Stimulated activated CD4-positive, alpha-beta T cell treated with anti-CD3 and anti-CD28 coated beads, Interleukin-1b, Interleukin-23, amount 100 ng/mL, for 48 hours (primary cell): ENCODE results near the gene IGSF9B.
"Not testable (repeated sequence)": the region's sequence is repeated elsewhere in the genome, so short reads cannot be mapped to it uniquely, and the experiment has no call there.

Source experiments
- DNase-seq: peaks from one replicate; pipeline ENCODE4 v3.0.0-alpha.2; 2020

Gene IGSF9B, protein sequence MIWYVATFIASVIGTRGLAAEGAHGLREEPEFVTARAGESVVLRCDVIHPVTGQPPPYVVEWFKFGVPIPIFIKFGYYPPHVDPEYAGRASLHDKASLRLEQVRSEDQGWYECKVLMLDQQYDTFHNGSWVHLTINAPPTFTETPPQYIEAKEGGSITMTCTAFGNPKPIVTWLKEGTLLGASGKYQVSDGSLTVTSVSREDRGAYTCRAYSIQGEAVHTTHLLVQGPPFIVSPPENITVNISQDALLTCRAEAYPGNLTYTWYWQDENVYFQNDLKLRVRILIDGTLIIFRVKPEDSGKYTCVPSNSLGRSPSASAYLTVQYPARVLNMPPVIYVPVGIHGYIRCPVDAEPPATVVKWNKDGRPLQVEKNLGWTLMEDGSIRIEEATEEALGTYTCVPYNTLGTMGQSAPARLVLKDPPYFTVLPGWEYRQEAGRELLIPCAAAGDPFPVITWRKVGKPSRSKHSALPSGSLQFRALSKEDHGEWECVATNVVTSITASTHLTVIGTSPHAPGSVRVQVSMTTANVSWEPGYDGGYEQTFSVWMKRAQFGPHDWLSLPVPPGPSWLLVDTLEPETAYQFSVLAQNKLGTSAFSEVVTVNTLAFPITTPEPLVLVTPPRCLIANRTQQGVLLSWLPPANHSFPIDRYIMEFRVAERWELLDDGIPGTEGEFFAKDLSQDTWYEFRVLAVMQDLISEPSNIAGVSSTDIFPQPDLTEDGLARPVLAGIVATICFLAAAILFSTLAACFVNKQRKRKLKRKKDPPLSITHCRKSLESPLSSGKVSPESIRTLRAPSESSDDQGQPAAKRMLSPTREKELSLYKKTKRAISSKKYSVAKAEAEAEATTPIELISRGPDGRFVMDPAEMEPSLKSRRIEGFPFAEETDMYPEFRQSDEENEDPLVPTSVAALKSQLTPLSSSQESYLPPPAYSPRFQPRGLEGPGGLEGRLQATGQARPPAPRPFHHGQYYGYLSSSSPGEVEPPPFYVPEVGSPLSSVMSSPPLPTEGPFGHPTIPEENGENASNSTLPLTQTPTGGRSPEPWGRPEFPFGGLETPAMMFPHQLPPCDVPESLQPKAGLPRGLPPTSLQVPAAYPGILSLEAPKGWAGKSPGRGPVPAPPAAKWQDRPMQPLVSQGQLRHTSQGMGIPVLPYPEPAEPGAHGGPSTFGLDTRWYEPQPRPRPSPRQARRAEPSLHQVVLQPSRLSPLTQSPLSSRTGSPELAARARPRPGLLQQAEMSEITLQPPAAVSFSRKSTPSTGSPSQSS (N-terminal part only)

DNA sequence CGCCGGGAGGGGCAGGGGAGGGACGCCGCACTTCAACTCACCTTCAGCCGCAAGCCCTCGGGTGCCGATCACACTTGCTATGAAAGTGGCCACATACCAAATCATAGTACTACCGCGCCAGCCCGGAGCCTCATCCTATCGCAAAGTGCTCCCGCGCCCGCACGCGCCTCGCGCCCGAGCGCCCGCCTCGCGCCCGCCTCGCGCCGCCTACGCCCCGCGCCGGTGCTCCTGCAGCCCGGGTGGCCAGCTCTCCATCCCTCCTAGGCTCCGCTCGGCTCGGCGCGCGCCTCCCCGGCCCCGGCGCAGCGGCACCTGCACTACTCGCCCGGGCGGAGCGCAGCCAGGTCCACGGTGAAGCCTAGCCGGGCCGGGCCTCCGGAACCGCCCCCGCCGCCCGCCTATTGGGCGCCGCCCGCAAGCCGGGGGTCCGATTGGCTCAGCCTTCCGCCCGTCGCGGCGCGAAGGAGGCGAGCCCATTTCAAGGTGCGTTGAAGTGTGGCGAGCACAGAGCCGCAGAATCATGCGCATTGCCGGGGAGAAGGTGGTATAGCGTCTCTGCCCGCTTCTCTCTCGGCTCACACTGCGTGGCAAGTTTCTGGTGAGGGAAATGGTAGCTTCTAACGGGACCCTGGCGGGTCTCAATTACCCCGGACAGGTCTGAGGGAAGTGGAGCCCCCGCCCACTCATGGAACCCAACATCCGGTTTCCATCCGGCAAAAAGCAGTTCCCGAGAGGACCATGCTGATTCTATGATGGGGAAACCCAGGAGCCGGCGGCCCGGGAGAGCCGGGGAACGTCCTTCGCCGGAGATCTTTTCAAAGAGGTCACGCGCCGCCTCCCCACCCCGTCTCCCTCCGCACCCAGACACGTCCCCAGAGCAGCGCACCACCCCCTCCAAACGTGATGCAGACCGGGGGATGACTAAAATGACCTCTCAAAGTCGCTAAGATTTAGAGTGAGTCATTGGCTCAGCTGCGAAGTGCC is at the start of gene IGSF9B:
Gene IGSF9B, minus strand, starts transcription at position 319 of the 984 bp plus-strand sequence. Its CDS starts 214 bp downstream, at position 105.
- peak; percentile 92 for DNase-seq

DNA sequence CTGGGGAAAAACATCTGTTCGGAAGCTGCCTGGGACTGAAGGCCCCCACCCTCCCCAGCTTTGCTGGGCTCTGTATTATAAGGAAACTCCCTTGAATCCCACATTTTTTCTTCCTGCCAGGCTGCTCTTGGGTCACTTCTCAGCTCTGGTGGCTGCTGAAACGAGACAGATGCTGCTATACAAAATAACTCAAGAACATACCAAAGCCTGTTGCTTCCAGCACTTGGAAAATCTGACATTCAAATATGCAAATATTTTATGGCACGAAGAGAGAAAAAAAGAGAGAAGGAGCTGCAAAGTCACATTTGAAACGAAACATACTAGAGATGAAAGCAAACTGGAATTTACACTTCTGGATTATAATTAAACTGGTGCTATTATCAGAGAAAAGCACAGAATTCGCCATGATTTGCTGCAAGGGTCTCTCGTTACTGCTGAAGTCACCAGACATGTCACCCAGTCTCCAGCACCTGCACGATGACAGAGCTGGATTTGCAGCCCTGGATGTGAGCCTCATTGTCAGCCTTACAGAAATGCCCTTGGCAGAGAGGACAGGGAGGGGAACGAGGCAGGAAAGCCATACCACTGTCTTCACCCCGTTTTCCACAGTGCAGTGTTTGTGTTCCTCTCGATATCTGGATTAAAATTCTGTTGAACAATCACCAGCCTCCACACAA is 47.9 kb upstream of the IGSF9B start:
- DNase-seq = no peak

DNA sequence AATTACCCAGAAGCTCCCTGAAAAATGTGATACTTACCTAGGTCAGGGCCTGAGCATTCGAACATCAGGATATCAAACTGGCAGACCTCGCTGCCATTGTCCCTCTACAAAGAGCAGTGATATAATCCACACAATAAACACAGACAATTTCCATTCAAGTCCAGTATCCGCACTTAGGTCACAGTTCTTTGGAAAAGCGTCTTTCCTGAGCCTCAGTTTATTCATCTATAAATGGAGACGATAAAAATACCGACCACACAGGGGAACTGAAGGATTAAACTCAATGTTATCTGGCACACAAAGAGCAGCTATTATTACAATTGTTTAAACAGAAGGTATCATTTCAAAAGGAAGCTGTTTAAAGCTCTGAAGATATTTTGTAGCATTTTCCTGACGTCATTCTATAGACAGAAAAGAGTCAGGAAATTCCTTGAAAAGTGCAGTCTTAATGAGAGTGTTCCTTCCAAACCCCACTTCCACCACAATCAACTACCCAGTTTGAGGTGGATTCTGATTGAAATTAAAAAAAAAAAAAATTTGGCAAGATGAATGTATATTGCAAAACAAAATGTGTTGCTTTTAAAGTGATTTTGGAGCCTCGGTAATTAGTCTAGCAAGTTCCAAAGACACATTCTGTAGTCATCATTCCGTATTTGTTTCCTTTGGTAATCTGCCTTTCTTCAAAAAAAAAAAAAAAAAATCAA is 47.2 kb upstream of the IGSF9B start:
- no peak for DNase-seq

DNA sequence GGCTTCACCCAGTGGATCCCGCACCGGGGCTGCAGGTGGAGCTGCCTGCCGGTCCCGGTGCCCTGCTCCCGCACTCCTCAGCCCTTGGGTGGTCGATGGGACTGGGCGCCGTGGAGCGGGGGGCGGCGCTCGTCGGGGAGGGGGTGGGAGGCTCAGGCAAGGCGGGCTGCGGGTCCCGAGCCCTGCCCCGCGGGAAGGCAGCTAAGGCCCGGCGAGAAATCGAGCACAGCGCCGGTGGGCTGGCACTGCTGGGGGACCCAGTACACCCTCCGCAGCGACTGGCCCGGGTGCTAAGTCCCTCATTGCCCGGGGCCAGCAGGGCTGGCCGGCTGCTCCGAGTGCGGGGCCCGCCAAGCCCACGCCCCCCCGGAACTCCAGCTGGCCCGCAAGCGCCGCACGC is 46.1 kb upstream of the IGSF9B start:
- DNase-seq = not testable (repeated sequence)

DNA sequence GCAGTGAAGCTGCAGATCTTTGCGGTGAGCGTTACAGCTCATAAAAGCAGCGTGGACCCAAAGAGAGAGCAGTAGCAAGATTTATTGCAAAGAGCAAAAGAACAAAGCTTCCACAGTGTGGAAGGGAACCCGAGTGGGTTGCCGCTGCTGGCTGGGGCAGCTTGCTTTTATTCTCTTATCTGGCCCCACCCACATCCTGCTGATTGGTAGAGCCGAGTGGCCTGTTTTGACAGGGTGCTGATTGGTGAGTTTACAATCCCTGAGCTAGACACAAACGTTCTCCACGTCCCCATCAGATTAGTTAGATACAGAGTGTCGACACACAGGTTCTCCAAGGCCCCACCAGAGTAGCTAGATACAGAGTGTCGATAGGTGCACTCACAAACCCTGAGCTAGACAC is 45.6 kb upstream of the IGSF9B start:
- DNase-seq = not testable (repeated sequence)

DNA sequence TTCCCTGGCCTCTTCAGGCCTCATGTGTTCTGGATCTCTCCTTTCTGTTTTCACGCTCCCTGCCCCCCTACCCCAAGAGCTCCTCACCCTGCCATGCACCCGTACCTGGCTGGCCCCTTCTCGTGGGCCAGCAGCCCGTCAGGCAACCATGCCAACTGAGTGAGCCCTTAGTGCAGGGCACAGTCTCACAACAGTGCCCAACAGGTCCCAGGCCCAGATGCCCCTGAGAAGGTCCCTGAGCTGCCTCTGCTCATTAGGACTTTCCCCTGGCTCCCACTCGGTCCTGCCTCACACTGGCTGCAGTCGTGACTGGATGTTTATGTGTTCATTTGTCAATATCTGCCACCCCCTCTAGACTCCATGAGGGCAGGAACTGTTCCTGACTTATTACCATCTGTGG is 44.8 kb upstream of the IGSF9B start:
- no peak for DNase-seq

DNA sequence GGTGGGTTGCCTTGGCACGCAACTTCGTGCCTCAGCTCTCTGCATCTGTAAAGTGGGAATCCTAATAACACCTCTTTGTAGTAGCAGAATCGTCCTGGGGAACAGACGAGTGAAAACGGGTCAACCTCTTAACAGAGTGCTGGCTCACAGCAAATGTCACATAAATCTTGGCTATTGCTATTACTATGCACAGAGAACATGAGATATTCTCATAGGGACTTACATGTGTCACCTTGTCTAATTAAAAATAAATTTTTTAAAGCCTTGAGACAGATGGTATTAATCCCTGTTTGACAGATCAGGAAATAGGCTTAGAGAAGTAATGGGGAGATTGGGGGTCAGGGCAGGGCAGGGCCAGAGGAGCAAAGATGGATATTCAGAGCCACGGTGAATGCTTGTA is 44.3 kb upstream of the IGSF9B start:
- no peak for DNase-seq

DNA sequence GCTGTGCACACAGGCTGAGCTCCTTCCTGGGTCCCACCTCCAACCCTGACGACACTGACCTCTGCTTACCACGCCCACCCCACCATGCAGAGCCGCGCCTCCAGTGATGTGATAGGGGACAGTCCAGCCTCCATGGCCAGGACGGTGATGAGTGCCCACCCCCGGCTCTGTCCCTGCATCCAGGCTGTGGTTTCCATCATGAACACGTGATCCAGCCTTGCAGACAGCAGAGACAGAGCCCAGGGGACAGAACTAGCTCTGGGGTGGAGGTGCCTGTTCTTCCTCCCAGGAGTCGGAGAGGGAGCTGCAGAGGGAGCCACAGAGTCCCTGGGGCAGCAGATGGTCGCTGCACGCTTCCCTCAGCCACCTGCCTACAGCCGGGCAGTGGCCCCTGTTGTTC is 42.6 kb upstream of the IGSF9B start:
- no peak for DNase-seq

DNA sequence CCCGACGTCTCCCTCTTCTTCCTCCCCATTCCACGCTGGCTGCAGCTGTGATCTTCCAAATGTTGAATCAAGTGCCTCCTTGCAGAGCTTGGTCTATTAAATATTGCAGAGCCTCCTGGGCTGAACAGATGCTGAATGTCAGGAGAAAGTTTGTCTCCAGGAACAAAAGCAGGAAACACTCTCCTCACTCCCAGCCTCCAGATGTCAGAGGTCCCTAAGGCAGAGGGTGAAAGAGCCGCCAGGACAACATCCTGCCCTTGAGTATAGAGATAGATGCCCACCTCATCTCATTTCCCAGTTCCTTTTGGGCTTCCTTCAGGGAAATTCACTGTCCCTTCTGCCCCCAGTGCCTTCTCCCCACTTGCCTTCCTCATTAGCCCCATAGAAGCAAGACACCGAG is 40.8 kb upstream of the IGSF9B start:
- no peak for DNase-seq

DNA sequence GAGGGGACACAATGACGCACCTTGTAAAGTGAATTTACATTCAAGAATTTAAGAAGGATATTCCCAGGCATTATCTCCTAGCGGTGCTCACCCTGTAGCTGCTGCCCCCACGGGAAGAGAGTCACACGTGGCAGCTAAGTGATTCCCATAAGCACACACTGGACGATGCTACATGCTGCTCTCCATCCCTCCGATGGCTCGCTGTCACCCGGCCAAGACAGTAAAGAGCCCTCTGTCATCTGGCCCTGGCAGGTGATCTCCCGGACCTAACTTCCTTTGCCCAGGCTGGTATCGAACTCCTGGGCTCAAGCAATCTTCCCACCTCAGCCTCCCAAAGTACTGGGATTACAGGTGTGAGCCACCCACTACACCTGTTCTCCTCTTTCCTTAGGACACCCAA is 39.9 kb upstream of the IGSF9B start:
- DNase-seq = no peak

DNA sequence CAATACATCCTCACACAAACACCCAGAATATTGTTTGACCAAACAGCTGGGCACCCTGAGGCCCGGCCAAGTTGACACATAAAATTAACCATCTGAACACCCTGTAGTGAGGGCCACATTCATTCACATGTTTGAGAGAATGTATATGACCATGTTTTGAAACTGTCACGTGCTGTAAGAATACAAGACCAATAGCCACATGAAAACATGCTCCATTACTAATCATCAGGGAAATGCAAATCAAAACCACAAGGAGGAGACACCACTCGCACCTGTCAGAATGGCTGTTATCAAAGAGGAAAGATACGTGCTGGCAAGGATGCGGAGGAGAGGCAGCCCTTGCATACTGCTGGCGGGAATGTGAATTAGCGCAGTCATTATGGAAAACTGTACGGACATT is 38.3 kb upstream of the IGSF9B start:
- DNase-seq = no peak

DNA sequence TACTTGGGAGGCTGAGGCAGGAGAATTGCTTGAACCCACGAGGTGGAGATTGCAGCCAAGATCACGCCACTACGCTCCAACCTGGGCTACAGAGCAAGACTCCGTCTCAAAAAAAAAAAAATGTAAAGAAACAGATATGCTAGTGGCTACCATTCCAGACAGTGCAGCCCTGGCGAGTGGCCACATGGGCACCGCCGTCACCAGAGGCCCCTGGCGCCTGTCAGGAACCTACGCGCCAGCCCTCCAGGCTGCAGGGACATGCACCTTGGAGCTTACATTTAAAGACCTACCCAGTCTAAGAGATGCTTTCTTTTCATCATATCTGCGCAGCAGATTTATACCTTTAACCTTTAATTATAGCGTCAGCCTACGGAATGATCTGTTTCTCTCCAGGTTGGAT is 37.2 kb upstream of the IGSF9B start:
- no peak for DNase-seq

DNA sequence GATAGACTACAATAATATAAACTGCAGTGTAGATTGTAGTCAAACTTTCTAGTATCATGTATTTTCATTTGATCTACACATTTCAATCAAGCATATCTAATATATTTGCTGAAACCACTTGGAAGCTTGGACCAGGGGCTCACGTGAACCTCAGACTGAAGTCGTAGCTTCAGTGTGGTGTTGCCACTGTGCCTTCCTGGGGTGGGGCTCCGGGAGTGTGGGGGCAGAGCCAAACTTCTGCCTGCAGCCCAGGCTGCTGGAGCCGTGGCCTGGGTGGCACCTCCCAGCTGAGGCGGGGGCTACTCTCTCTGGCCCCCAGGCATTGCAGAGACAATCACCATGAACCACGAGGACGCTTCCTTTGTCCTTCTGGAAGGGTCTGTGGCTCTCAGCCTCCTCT is 36.3 kb upstream of the IGSF9B start:
- no peak for DNase-seq

DNA sequence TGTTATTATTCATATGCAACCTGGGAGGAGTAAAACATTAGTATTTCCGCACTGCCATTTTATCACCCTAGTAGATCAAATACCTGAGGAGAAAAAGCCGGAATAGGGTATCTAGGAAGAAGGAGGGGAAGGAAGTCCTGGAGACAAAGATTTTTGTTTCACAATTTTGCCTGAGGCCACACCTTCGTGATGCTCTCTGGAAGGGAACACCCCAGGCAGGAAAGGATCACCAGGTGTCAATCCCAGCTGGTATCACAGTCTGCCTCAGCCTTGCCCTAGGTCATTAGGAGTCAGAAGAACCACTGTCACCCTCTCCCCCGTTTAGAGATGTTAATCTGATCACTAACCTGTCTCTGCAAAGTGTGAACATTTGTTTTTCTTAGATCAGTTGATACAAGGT is 35.4 kb upstream of the IGSF9B start:
- no peak for DNase-seq

DNA sequence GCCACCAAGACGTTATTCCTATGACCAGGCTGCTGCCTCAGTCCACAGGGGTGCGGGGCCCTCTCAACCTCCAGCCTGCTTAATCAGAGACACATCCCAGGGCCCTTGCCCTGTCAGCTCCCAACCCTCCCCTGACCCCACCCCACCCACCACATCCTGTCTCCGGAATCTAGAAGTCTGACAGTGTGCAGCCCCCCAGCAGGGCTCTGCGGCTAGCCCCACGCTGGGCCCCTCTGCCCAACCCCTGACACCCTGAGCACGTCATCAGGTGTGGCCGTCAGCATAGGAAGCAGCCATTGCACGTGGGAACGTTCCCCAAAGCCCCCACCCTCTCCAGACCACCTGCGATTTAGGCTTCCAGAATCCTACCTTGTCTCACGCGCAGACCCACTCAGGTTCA is 34.3 kb upstream of the IGSF9B start:
- DNase-seq = no peak

DNA sequence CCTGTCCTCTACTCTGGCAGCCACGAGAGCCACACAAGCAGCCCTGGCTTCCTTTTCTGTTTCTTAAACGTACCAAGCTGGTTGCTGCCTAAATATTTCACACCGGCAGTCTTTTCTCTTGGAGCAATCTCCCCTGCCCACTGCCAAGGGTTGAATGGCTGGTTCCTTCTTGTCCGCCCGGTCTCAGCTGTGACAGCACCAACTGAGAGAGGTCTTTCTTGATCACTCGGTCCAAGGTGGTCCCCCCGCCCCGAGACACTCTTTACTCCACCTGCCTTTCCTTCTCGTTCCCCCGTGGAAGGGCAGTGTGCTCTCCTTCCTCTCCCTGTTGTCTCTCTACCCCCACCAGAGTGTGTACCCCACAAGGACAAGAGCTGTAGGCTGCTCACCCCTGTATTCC is 33.7 kb upstream of the IGSF9B start:
- no peak for DNase-seq

DNA sequence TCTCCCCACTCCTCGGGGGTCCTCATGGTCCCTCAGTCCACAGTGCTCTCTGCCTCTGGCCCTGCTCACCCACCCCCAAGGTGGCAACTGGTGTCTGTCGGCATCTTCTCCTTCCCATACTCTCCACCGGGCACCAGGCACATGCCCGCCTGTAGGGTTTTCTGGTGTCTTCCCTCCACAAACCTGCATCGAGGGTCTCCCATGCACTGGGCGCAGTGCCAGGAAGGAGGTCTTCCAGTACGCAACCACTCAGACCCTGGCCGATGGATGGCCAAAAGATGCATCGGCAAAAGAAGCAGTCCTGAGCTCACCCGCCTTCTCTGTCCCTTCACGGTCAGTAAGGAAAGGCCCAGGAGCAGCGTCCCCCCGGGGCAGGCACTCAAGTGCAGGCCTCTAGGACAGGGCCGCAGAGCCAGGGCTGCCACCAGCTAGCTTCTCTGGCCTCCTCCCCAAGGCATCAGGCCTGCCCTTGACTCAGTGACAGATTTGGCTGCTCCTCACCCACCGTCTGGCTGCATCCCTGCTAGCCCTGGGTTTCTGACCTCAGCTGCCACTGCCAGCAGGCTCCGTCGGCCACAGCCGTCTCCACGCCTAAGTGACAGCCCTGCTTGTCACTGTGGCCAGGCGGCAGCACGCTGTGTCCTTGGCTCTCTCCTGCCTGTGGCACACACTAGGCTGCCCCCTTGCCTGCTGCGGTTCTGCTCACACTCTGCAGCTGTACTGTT is 32.1 kb upstream of the IGSF9B start:
- DNase-seq = no peak

DNA sequence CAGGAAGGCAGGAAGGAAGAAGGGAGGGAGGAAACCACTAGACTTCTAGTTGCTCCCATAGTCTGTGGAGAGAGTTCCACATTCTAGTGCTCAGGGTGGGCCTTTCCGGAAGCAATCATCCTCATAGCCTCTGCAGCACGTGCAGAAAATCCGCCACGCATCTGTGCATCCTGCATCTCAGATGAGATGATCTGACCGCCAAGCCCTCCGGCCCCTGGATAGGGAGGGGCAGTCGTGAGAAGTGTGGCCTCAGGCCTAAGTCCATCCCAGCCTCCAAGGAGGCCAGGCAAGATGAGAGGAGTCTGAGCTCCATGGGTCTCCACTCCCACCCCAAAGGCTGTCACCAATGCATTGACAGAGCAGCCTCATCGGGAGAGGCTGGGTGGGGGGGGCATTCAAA is 30.4 kb upstream of the IGSF9B start:
- no peak for DNase-seq

DNA sequence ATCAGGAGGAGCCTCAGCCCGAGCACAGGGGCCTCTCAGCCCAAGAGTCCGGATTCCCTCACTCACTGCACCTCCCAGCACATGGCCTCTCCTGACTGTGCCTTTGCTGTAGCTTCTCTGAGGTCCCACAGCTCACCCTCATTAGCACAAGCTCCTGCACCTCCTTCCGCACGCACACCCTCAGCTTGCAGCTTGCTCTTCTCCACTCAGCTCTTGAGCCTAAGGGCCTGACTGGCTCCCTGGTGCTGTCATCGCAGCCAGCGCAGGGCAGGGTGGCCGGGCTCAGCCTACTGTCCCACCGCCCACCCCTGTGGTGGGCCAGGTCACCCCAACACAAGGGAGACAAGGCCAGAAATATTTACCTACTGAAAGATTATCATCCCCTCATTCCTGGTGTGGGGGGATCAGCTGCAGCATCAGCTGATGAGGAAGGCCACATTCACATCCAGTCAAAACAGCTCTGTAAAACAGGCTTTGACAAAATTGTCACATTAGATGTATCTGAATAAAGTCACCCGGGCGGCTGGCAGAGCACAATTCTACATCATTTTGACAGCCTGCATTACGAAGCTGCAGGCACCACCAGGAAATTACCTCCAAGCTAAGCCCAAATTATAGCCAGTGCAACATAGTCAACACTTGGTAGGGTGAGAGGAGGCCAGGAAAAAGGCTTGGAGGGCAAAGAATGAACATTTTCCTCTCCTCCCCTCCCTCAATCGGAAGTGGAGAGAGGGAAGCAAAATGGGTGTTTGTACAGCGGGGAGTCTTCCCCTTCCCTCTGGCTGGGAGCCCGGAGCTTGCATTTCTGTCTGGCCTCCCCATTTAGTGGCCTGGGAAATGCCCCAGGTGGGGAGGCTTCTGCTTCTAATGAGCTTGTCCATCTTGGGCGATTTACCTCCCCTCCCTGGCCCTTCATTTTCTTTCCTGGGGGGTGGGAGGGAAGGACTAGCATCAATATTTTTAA is 29.5 kb upstream of the IGSF9B start:
- no peak for DNase-seq
